Measurements from ENCODE around the gene PPP1R2.

- TF ChIP-seq ELF4 (IDR thresholded peaks at IDR 0.05), result no peak
- TF ChIP-seq FOXA1 (IDR thresholded peaks at IDR 0.05), result no peak
- TF ChIP-seq SUZ12 (IDR thresholded peaks at IDR 0.05), result no peak
- TF ChIP-seq LEF1 (IDR thresholded peaks at IDR 0.05; ENCODE audit: borderline replicate concordance), result no peak
- no peak for TF ChIP-seq PKNOX1 (IDR thresholded peaks at IDR 0.05)
- TF ChIP-seq TARDBP (IDR thresholded peaks at IDR 0.05), result no peak
- no peak for TF ChIP-seq SP1 (IDR thresholded peaks at IDR 0.05)
- TF ChIP-seq ARNT (IDR thresholded peaks at IDR 0.05), result no peak
- TF ChIP-seq FOXM1 (IDR thresholded peaks at IDR 0.05; ENCODE audit: borderline replicate concordance), result no peak
These were observed 76.9 kb downstream of the PPP1R2 start for GRCh38 chr3:195466251-195466650.

All from HEK293T (cell line).